Measurements from ENCODE around the gene EML6. TPM values are rescaled to one million over a fixed set of nuclear protein-coding genes. Genes with fewer than 3 reads are reported as not detected.

EML6 gene
- total RNA-seq, 2 donors from 2014 or later, result 0.96 to 2.0 TPM

DNA sequence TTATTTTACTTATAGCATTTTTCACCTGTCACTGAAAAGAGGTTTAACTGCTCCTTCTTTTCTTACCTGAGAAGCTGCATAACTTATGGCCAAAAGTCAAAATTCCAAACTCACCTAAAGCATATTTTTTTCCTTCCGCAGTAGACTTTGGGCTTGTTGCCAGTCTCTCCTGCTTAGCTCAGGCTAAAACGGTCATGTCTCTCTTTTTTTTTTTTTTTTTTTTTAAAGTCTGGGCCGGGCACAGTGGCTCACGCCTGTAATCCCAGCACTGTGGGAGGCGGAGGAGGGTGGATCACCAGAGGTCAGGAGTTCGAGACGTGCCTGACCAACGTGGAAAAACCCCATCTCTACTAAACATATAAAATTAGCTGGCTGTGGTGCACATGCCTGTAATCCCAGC lies 213.3 kb downstream of the EML6 start:
- no peaks in the 10 kb centered on the region for H3K27me3 Mint-ChIP-seq (ENCODE audit: low read depth)
- H3K9me3 Mint-ChIP-seq, result peaks cover 0 to 4% of the 10 kb centered on the region in 2 donors
- peaks cover 2 to 3% of the 10 kb centered on the region in 2 donors for H3K36me3 Mint-ChIP-seq (ENCODE audit: insufficient read depth in 2 of 2)
- DNase-seq (no peak), ATAC-seq (replicated peaks in 1 of 2) (no peak)
- no peaks in the 10 kb centered on the region for H3K4me1 Mint-ChIP-seq (ENCODE audit: low read depth)
- H3K27ac Mint-ChIP-seq, result no peak overlapping the region
- no peak overlapping the region for H3K4me3 Mint-ChIP-seq

DNA sequence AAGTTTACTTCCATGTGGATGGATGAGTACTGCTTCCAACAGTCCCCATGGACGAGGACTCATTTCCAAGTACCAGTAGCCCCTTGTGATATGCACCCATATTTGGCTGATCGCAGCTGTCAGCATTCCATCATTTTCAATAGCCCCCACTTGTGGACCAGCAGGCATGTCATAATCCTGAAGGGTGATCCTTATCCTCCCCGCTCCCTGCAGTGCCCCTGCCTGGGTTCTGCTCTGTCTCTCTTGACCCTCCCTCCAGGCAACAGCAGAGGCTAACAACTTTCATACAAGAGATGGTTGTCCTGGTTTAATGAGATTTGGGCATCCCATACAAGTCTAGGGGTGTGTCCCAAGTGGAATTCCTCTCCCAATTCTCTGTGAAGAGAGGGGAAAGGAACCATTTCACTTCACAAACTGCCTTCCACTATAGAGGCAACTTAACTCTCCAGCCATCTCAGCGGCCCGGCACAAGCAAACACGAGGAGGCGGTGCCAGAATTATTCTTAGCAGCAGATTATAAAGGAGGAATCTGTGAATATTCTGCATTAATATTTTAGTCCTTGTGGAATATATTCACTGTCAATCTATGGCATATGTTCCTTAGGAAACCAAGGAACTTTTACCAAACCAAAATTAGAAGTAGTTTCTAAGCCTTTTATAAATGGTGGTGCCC lies 216.1 kb downstream of the EML6 start:
- peaks cover 0 to 4% of the 10 kb centered on the region in 2 donors for H3K9me3 Mint-ChIP-seq
- ATAC-seq (replicated peaks in 1 of 2) (no peak), DNase-seq (no peak)
- peaks cover 2 to 3% of the 10 kb centered on the region in 2 donors for H3K36me3 Mint-ChIP-seq (ENCODE audit: insufficient read depth in 2 of 2)
- no peak overlapping the region for H3K4me3 Mint-ChIP-seq
- no peaks in the 10 kb centered on the region for H3K4me1 Mint-ChIP-seq (ENCODE audit: low read depth)
- H3K27me3 Mint-ChIP-seq (ENCODE audit: low read depth), result no peaks in the 10 kb centered on the region
- H3K27ac Mint-ChIP-seq, result no peak overlapping the region

DNA sequence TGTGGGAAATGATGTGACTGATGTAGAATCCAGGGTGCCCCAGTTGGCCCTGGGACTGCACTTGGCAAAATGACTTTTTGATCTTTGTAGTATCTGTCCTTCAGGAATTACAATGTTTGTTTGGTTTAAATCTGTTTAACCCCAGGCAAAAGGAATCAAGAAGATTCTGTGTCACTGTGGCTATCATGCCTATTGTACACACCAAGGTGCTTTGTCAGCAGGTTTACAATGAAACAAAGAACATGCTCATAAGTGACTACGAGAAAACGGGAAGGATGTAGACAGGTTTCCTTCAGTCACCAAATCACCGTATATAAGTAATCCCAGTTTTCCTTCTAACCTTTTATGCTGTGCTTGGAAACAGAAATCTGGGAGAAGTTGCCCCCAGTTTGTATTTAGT lies 217.3 kb downstream of the EML6 start:
- Mint-ChIP-seq H3K27ac (no peak overlapping the region), H3K4me1 (ENCODE audit: low read depth) (peaks cover 6% of the 10 kb centered on the region), H3K4me3 (no peak overlapping the region), H3K27me3 (ENCODE audit: low read depth) (no peaks in the 10 kb centered on the region), H3K36me3 (ENCODE audit: insufficient read depth in 2 of 2) (peaks cover 3% of the 10 kb centered on the region in 2 donors), H3K9me3 (peaks cover 0 to 4% of the 10 kb centered on the region in 2 donors)
- no peak for ATAC-seq (replicated peaks in 1 of 2)
- no peak for DNase-seq

DNA sequence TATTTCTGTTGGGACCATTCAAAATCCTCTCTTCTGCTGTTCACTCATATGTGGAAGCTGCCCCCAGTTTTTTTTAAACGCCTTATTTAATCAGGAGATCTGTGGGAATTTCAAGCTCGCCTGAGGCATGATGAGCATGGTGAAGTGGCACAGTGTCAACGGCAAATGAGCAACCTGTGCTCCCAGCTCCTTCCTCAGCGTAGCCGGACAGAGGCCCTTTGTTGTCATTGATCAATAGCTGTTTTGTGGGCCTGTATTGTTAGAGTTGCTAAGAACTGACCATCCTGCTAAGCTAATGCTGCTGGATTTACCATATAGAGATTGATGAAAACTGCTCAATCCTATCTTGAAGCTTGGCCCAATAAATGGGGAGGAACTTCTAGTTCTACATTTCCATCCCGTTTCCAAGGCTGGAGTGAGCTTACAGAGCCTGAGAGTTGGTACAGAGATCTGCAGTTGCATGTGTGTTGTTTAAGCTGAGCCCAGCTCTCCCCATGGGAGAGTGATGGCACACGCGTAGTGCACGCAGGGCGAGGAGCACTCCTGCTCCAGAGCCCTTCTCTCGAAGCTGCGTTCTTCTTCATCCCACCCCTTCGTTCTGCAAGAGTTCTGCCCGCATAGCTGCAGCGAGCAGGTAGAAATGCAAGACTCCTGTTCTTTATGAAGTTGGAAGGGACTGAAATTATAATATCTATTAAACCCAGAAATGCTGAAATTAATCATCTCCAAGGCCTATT lies 218.0 kb downstream of the EML6 start:
- no peak for DNase-seq
- ATAC-seq (replicated peaks in 1 of 2), result no peak
- Mint-ChIP-seq H3K27ac (no peak overlapping the region), H3K36me3 (ENCODE audit: insufficient read depth in 2 of 2) (peaks cover 3% of the 10 kb centered on the region in 2 donors), H3K9me3 (peaks cover 0 to 4% of the 10 kb centered on the region in 2 donors), H3K4me3 (no peak overlapping the region), H3K4me1 (ENCODE audit: low read depth) (peaks cover 13% of the 10 kb centered on the region), H3K27me3 (ENCODE audit: low read depth) (no peaks in the 10 kb centered on the region)

DNA sequence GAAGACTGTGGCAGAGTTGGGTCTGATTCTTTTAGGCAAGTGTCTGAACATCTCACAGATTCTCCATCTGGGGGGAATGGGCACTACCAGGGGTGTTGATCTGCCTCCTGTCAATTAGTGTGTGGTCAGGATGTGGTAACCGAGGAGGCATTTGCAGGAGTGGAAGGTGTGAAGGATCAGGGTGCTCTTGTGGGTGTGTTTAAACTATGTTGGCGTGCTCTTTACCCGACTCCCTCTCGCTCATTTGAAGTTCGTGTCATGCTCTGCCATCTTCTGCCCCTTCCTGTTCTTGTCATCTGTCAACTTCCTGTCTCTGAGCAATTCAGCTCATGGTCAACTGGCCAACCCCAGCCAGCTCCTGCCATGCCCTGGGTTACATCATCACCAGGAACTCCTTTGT lies 218.9 kb downstream of the EML6 start:
- H3K27me3 Mint-ChIP-seq (ENCODE audit: low read depth), result no peaks in the 10 kb centered on the region
- ATAC-seq (replicated peaks in 1 of 2) (peak; percentile 41 to 69), DNase-seq (peak; percentile 13 to 22)
- H3K9me3 Mint-ChIP-seq, result peaks cover 0 to 4% of the 10 kb centered on the region in 2 donors
- no peak overlapping the region for H3K27ac Mint-ChIP-seq
- H3K36me3 Mint-ChIP-seq (ENCODE audit: insufficient read depth in 2 of 2), result peaks cover 1 to 3% of the 10 kb centered on the region in 2 donors
- no peak overlapping the region for H3K4me3 Mint-ChIP-seq
- H3K4me1 Mint-ChIP-seq (ENCODE audit: low read depth), result peaks cover 13% of the 10 kb centered on the region

DNA sequence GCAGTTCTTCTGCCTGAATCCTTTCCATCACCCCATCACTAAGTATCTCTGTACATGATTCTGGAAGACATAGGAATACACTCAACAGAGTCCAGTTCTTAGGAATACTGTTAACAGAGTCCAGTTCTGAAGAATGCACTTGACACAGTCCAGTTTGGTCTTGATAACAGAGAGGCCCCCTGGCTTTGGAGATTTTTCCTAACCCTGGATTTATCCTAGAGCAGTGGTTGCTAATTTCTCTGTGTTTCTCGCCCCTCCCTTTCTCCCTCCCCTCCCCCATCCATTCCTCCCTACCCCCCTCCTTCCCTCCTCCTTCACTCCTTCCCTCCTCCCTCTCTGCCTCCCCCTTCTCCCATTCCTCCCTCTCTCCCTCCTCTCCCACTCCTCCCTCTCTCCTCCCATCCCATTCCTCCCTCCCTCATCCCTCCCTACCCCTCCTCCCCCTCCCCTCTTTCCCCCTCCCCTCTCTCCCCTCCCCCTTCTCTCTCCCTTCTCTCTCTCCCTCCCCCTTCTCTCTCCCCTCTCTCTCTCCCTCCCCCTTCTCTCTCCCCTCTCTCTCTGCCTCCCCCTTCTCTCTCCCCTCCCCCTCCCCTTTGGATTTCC lies 221.4 kb downstream of the EML6 start:
- Mint-ChIP-seq H3K4me1 (ENCODE audit: low read depth) (peaks cover 13% of the 10 kb centered on the region), H3K36me3 (ENCODE audit: insufficient read depth in 2 of 2) (peaks cover 0 to 2% of the 10 kb centered on the region in 2 donors), H3K9me3 (no peaks in the 10 kb centered on the region), H3K27ac (no peak overlapping the region), H3K4me3 (no peak overlapping the region), H3K27me3 (ENCODE audit: low read depth) (no peaks in the 10 kb centered on the region)
- no peak for ATAC-seq (replicated peaks in 1 of 2)
- DNase-seq, result no peak

DNA sequence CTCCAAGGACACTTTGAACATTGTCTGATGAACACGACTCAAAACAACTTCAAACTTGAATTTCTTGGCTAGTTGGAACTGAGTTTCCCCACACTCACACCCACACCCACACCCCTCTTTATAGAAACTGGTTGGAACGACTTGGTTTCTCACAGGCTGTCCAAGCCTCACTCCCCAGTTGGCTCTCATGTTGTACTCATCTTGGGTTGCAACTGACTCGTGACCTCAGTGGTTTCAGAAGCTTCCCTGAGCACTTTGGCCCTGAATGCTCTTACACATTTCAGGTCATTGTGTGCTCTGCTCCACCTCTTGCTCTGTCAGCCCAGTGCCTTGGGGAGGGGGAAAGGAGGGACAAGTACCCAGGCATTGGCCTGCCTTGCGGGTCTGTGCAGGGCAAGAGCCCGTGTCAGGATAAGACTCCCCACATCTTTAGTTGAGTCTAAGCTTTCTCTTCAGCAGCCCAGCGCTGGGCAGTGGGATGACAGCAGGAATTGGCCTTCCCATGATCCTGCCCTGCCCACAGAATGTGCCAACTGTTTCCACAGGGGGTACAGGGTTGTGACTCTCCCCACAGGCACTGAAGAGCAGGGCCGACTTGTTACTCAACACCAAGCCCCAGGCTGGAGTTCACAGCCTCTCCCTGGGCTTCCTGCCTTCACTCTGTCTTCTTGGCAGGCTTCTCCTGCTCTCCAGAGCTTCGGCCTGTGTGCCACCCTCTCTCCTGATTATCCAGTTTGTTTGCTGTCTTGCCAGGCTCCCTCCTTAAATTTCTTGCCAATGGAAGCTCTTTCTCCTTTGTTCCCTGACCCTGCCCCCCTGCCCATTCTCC lies 222.1 kb downstream of the EML6 start:
- DNase-seq (peak; percentile 42 to 64), ATAC-seq (replicated peaks in 1 of 2) (peak; percentile 90 to 95)
- Mint-ChIP-seq H3K4me1 (ENCODE audit: low read depth) (peaks cover 13% of the 10 kb centered on the region), H3K27ac (peak overlapping the region; percentile 33), H3K36me3 (ENCODE audit: insufficient read depth in 2 of 2) (peaks cover 0 to 2% of the 10 kb centered on the region in 2 donors), H3K4me3 (peak overlapping the region; percentile 16 to 51), H3K9me3 (no peaks in the 10 kb centered on the region), H3K27me3 (ENCODE audit: low read depth) (no peaks in the 10 kb centered on the region)

DNA sequence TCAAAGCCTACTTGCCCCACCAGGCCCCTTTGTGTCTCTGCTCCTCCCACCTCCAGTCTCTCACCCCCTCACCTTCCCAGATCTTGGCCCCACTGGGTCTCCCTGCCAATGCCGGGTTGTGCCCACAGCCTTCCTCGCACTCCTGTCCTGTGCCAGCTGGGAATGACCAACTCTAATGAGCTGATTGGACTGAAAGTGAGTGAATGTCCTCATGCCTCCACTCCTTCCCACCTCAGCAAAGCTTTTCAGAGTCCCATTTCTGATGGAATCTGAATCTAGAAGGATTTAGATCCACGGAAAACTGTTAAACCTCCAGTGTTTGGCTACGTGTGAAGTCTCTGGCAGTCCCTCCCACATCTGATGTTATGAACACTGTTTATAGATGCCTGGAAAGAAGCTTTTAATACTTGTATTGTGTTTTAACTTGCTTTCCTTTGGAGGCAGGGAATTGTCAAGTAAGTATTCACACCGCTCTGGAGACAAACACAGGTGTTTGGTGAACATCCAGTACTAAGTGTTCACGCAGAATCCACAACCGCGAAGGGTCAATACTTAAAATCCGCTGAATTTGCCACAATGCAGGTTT lies 222.9 kb downstream of the EML6 start:
- H3K27ac Mint-ChIP-seq, result peak overlapping the region; percentile 24
- H3K27me3 Mint-ChIP-seq (ENCODE audit: low read depth), result no peaks in the 10 kb centered on the region
- DNase-seq, result no peak
- H3K9me3 Mint-ChIP-seq, result no peaks in the 10 kb centered on the region
- H3K36me3 Mint-ChIP-seq (ENCODE audit: insufficient read depth in 2 of 2), result peaks cover 0 to 2% of the 10 kb centered on the region in 2 donors
- peaks cover 16% of the 10 kb centered on the region for H3K4me1 Mint-ChIP-seq (ENCODE audit: low read depth)
- no peak for ATAC-seq (replicated peaks in 1 of 2)
- H3K4me3 Mint-ChIP-seq, result no peak overlapping the region

DNA sequence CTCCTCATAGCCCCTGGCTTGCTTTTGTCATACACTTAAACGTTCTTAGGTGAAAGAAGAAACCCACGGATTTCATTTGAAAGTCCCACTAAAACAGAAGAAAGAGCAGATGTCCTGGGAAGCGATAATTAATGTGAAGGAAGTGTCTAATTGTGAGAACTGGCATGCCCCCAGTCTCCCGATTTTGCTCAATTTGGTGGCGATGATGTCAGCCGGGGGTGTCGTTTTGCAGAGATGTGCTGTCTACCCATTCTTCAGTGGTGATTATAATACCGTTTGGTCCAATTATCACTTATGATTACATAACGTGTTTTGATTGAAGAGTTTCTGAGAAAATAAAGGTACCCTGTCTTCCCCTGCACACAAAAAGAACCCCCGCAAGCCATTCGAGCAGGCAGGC lies 223.7 kb downstream of the EML6 start:
- Mint-ChIP-seq H3K27ac (no peak overlapping the region), H3K27me3 (ENCODE audit: low read depth) (no peaks in the 10 kb centered on the region), H3K36me3 (ENCODE audit: insufficient read depth in 2 of 2) (peaks cover 0 to 2% of the 10 kb centered on the region in 2 donors), H3K4me3 (no peak overlapping the region), H3K9me3 (no peaks in the 10 kb centered on the region), H3K4me1 (ENCODE audit: low read depth) (peaks cover 20% of the 10 kb centered on the region)
- ATAC-seq (replicated peaks in 1 of 2), result no peak
- DNase-seq, result no peak

DNA sequence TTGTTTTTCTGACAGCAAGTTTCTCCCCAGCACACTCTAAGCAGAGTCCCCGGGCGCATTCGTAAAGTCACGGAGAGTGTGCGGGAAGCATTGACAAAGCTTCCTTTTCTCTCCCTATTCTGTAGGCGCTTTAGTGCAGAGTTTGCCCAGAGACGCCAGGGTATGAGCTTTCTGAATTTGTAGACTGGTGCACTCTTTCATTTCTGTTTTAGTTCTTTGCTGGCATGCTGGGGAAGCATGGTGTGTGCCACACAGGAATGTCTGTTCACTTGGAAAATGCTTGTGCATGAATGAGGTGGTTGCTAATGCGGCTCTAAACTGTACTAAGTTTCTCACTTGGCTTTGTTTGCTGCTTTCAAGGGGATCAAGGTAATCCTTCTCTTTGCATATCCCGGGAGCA lies 224.2 kb downstream of the EML6 start:
- no peak overlapping the region for H3K4me3 Mint-ChIP-seq
- no peak for ATAC-seq (replicated peaks in 1 of 2)
- no peak for DNase-seq
- H3K36me3 Mint-ChIP-seq (ENCODE audit: insufficient read depth in 2 of 2), result peaks cover 0 to 2% of the 10 kb centered on the region in 2 donors
- no peaks in the 10 kb centered on the region for H3K27me3 Mint-ChIP-seq (ENCODE audit: low read depth)
- H3K27ac Mint-ChIP-seq, result no peak overlapping the region
- peaks cover 25% of the 10 kb centered on the region for H3K4me1 Mint-ChIP-seq (ENCODE audit: low read depth)
- H3K9me3 Mint-ChIP-seq, result no peaks in the 10 kb centered on the region

DNA sequence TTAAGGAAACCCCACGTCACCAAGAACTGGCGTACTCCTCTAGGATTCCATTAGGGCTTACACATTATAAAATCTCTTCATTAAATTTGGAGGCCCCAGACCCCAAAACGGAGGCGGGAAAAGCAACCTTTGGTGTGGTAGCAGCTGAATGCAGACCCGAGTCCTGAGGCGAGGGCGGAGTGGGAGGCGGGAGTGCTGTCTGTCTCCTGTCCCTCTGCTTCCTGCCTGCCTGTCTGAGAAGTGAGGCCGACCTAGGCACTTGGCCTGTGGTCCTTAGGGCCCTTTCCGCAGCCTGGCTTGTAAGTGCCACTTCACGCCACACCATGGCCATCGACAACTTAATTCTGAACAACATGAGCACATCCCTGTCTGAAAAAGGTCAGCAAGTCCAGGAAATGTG lies 224.7 kb downstream of the EML6 start:
- Mint-ChIP-seq H3K4me1 (ENCODE audit: low read depth) (peaks cover 30% of the 10 kb centered on the region), H3K36me3 (ENCODE audit: insufficient read depth in 2 of 2) (peaks cover 0 to 2% of the 10 kb centered on the region in 2 donors), H3K27ac (no peak overlapping the region), H3K4me3 (no peak overlapping the region), H3K9me3 (no peaks in the 10 kb centered on the region), H3K27me3 (ENCODE audit: low read depth) (no peaks in the 10 kb centered on the region)
- ATAC-seq (replicated peaks in 1 of 2), result no peak
- no peak for DNase-seq

DNA sequence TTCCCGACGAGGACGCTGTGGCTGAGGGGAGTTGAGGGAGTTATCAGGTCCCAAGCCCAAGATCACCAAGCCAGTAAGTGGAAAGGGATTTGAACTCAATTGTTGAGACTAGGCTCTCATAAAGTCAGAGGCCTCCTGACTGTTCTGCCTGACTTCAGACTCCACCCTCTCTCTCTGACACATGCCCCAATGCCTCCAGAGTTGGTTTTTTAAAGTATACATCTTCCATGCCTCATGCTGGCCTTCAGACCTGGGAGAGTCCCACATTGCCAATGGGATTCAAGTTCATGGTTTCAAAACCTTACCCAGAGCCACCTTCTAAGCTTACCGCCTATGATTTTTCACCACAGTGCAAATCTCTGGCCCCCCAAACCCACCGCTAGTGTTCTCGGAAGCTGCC lies 226.0 kb downstream of the EML6 start:
- DNase-seq, result no peak
- H3K4me1 Mint-ChIP-seq (ENCODE audit: low read depth), result peaks cover 33% of the 10 kb centered on the region
- H3K4me3 Mint-ChIP-seq, result no peak overlapping the region
- H3K27ac Mint-ChIP-seq, result no peak overlapping the region
- H3K27me3 Mint-ChIP-seq (ENCODE audit: low read depth), result no peaks in the 10 kb centered on the region
- no peak for ATAC-seq (replicated peaks in 1 of 2)
- H3K9me3 Mint-ChIP-seq, result no peaks in the 10 kb centered on the region
- peaks cover 0 to 2% of the 10 kb centered on the region in 2 donors for H3K36me3 Mint-ChIP-seq (ENCODE audit: insufficient read depth in 2 of 2)
